Measurements from ENCODE around the gene TRMT112.

TRMT112 gene

GRCh38 chr11:64306876-64307622 is 10.3 kb downstream of the TRMT112 start:
- TF ChIP-seq MYC (IDR thresholded peaks at IDR 0.05; ENCODE audit: low read depth, low read length) (no peak), POLR2A (IDR thresholded peaks at IDR 0.05; ENCODE audit: extremely low read depth, insufficient read length) (no peak), CTCF (IDR thresholded peaks at IDR 0.05; ENCODE audit: low read depth, low read length) (no peak), MAX (IDR thresholded peaks at IDR 0.05; ENCODE audit: low read depth, low read length) (no peak)
- H3K4me3 ChIP-seq (ENCODE audit: low read depth, low read length) = peak overlapping the region; percentile 98
- DNase-seq (ENCODE audit: low read depth) = peak; percentile 54

GRCh38 chr11:64306563-64306875 is 10.8 kb downstream of the TRMT112 start:
- H3K4me3 ChIP-seq (ENCODE audit: low read depth, low read length) = peak overlapping the region; percentile 98
- DNase-seq (ENCODE audit: low read depth) = no peak
- TF ChIP-seq MYC (IDR thresholded peaks at IDR 0.05; ENCODE audit: low read depth, low read length) (peak; percentile 1; the same call in 1 of the 2 replicates), CTCF (IDR thresholded peaks at IDR 0.05; ENCODE audit: low read depth, low read length) (no peak)

- peak overlapping the region; percentile 98 for H3K4me3 ChIP-seq (ENCODE audit: low read depth, low read length)
- peak; percentile 91 for DNase-seq (ENCODE audit: low read depth)
- TF ChIP-seq CTCF (IDR thresholded peaks at IDR 0.05; ENCODE audit: low read depth, low read length) (peak; percentile 40), POLR2A (IDR thresholded peaks at IDR 0.05; ENCODE audit: extremely low read depth, insufficient read length) (peak; percentile 20), MAX (IDR thresholded peaks at IDR 0.05; ENCODE audit: low read depth, low read length) (peak; percentile 87), MYC (IDR thresholded peaks at IDR 0.05; ENCODE audit: low read depth, low read length) (peak; percentile 63; the same call in 1 of the 2 replicates)
These were observed 11.4 kb downstream of the TRMT112 start for GRCh38 chr11:64305691-64306562.

- H3K4me3 ChIP-seq (ENCODE audit: low read depth, low read length) = peak within 1 kb of the TSS; percentile 98
- DNase-seq (ENCODE audit: low read depth) = peak; percentile 100
- TF ChIP-seq MAX (IDR thresholded peaks at IDR 0.05; ENCODE audit: low read depth, low read length) = peak; percentile 59
- peak; percentile 57 for TF ChIP-seq POLR2A (IDR thresholded peaks at IDR 0.05; ENCODE audit: extremely low read depth, insufficient read length)
- TF ChIP-seq CTCF (IDR thresholded peaks at IDR 0.05; ENCODE audit: low read depth, low read length) = no peak
These were observed 12.2 kb downstream of the TRMT112 start, which contains the start of gene ESRRA for GRCh38 chr11:64305075-64305690. Gene ESRRA (plus strand): TSS chr11:64305524. CDS start chr11:64307180, 1,656 bp downstream.

GRCh38 chr11:64304316-64305072 is 12.9 kb downstream of the TRMT112 start:
- peak; percentile 98 for DNase-seq (ENCODE audit: low read depth)
- H3K4me3 ChIP-seq (ENCODE audit: low read depth, low read length) = peak overlapping the region; percentile 85
- TF ChIP-seq MYC (IDR thresholded peaks at IDR 0.05; ENCODE audit: low read depth, low read length) = peak; percentile 93
- peak; percentile 98 for TF ChIP-seq MAX (IDR thresholded peaks at IDR 0.05; ENCODE audit: low read depth, low read length)
- TF ChIP-seq POLR2A (IDR thresholded peaks at IDR 0.05; ENCODE audit: extremely low read depth, insufficient read length) = peak; percentile 69
- peak; percentile 91 for TF ChIP-seq CTCF (IDR thresholded peaks at IDR 0.05; ENCODE audit: low read depth, low read length)

Measured in NB4 (cell line).